Tibial nerve (tissue), 4 donors: ENCODE results near the gene KLHL26. TPM values are rescaled to one million over a fixed set of nuclear protein-coding genes. Genes with fewer than 3 reads are reported as not detected.
A peak's percentile ranks its signal among the peaks of the same experiment; 100 is the strongest.
"Not testable (repeated sequence)": the region's sequence is repeated elsewhere in the genome, so short reads cannot be mapped to it uniquely, and the experiment has no call there.

ENCODE experiments used
- DNase-seq, 2 donors: peaks; one replicate each; pipeline ENCODE4 v3.0.0-alpha.2; 2019; ENCODE audit warnings: low spot score in 2 of 2
- H3K27ac ChIP-seq, 4 donors: fragments of 200-600 bp; sonication (generic) in 3 of 4; one replicate each; pipeline ENCODE4 v1.5.1; 2017 to 2019; ENCODE audit warnings: mild to moderate bottlenecking in 1 of 4
- H3K27me3 ChIP-seq, 2 donors: fragments of 200-600 bp; sonication (generic) in 1 of 2; one replicate each; pipeline versions ENCODE4 v1.5.1 to v1.6.0; 2017 to 2019
- H3K36me3 ChIP-seq, 3 donors: fragments of 200-600 bp; sonication (generic); one replicate each; pipeline ENCODE4 v1.5.1; 2018 to 2019
- H3K4me1 ChIP-seq, 4 donors: fragments of 200-600 bp; sonication (generic) in 3 of 4; one replicate each; pipeline ENCODE4 v1.5.1; 2017 to 2019
- H3K4me3 ChIP-seq, 4 donors: fragments of 200-600 bp; sonication (generic) in 3 of 4; one replicate each; pipeline ENCODE4 v1.5.1; 2017 to 2019; ENCODE audit warnings: mild to moderate bottlenecking in 1 of 4, moderate library complexity in 1 of 4
- H3K9me3 ChIP-seq, 4 donors: fragments of 200-600 bp; sonication (generic) in 3 of 4; one replicate each; pipeline ENCODE4 v1.5.1; 2017 to 2019
- CTCF ChIP-seq, 5 experiments: fragments of 200-600 bp in 3 of 5; fragments of 450-650 bp in 2 of 5; sonication (generic) in 3 of 5; IDR thresholded peaks; one replicate each; pipeline ENCODE4 v1.5.1; 2016 to 2019; ENCODE audit warnings: antibody characterized with exemption in 5 of 5, mild to moderate bottlenecking in 3 of 5, moderate library complexity in 2 of 5
- EP300 ChIP-seq, 2 donors: sonication (generic); formaldehyde crosslinking; IDR thresholded peaks; one replicate each; pipeline ENCODE4 v1.6.1; 2017; ENCODE audit warnings: antibody characterized with exemption in 2 of 2, mild to moderate bottlenecking in 1 of 2
- POLR2A ChIP-seq, 2 donors: fragments of 450-650 bp; IDR thresholded peaks; one replicate each; pipeline ENCODE4 v1.6.1; 2017; ENCODE audit warnings: antibody characterized with exemption in 2 of 2, mild to moderate bottlenecking in 2 of 2, moderate library complexity in 2 of 2
- WGBS, 2 donors: methylation state at CpG; one replicate each; pipeline ENCODE4 v1.1.5; 2018; 5-methylcytosine and 5-hydroxymethylcytosine counted together
- total RNA-seq, 4 donors: library from RNA; depleted of rRNA; stranded (reverse); fragments of >200 nt; gene quantifications; one replicate each; pipeline ENCODE4 v1.1.0, GENCODE V29; 2016

KLHL26 gene
- total RNA-seq, 4 donors from 2014 or later, result 12.9 to 38.4 (median 15.1) TPM

DNA sequence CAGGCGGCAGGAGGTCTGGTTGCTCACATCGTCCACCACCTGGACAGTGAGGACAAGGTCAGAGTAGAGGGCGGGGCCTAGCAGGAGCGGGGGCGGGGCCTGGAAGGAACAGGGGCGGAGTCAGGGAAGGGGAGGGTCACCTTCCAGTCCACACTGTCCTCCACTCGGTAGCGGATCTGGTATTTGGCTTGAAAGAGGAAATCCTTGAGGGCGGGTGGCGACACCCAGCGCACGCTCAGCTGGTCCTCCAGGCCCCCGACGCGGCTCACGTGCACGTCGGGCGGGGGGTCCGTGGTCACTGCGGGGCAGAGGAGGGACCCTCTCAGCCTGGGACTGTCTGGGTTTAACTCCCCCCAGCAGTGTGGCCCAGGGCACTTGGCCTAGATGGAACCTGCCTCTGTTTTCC lies 40.1 kb upstream of the KLHL26 start:
- H3K4me1 ChIP-seq, result peaks cover 0 to 26% (median 16%) of the 10 kb centered on the region in 4 donors
- H3K9me3 ChIP-seq, result no peaks in the 10 kb centered on the region
- peaks cover 2 to 37% of the 10 kb centered on the region in 2 donors for H3K27me3 ChIP-seq
- 22 to 24% methylated on average over 19 to 20 of the region's 21 CpGs for WGBS, 2 donors
- TF ChIP-seq POLR2A (IDR thresholded peaks at IDR 0.05), result no peak
- no peak for TF ChIP-seq CTCF (IDR thresholded peaks at IDR 0.05)
- TF ChIP-seq EP300 (IDR thresholded peaks at IDR 0.05), result no peak
- H3K36me3 ChIP-seq, result no peaks in the 10 kb centered on the region
- DNase-seq, result peak in 1 of 2 donors; percentile 38
- no peak overlapping the region for H3K27ac ChIP-seq
- H3K4me3 ChIP-seq, result no peak overlapping the region

GRCh38 chr19:18597809-18598660 lies 38.8 kb upstream of the KLHL26 start:
- H3K27me3 ChIP-seq, result peaks cover 2 to 47% of the 10 kb centered on the region in 2 donors
- no peak overlapping the region for H3K27ac ChIP-seq
- H3K9me3 ChIP-seq, result no peaks in the 10 kb centered on the region
- WGBS, 2 donors, result 48 to 52% methylated on average over 14 to 21 of the region's 25 CpGs
- H3K4me3 ChIP-seq, result no peak overlapping the region
- no peak for DNase-seq
- peaks cover 0 to 26% (median 16%) of the 10 kb centered on the region in 4 donors for H3K4me1 ChIP-seq
- TF ChIP-seq CTCF (IDR thresholded peaks at IDR 0.05) (no peak), EP300 (IDR thresholded peaks at IDR 0.05) (no peak), POLR2A (IDR thresholded peaks at IDR 0.05) (no peak)
- H3K36me3 ChIP-seq, result no peaks in the 10 kb centered on the region

DNA sequence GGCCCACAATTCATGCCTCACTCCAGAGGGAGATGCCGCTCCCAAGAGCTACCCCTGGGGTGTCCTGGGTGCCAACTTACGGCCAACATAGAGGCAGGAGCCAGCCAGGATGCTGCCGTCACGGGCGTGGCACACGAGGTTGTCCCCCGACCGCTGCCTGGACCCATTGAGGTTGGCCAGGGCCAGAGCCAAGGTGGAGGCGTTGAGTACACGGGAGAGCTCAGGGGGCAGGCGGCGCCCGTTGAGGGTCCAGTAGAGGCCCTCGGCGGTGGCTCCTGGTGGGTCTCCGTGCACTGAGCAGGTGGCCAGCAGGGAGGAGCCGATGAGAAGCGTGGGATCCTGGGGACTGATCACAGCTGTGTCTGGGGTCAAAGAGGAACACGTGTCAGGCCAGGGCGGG lies 37.3 kb upstream of the KLHL26 start:
- no peak overlapping the region for H3K27ac ChIP-seq
- peaks cover 2 to 62% of the 10 kb centered on the region in 2 donors for H3K27me3 ChIP-seq
- 88 to 89% methylated on average over 20 of the region's 20 CpGs for WGBS, 2 donors
- TF ChIP-seq POLR2A (IDR thresholded peaks at IDR 0.05) (no peak), CTCF (IDR thresholded peaks at IDR 0.05) (no peak), EP300 (IDR thresholded peaks at IDR 0.05) (no peak)
- DNase-seq, result no peak
- H3K4me1 ChIP-seq, result peaks cover 0 to 28% (median 13%) of the 10 kb centered on the region in 4 donors
- H3K4me3 ChIP-seq, result no peak overlapping the region
- no peaks in the 10 kb centered on the region for H3K9me3 ChIP-seq
- H3K36me3 ChIP-seq, result no peaks in the 10 kb centered on the region

GRCh38 chr19:18600692-18601397 lies 36.0 kb upstream of the KLHL26 start:
- H3K27me3 ChIP-seq, result peaks cover 0 to 75% of the 10 kb centered on the region in 2 donors

GRCh38 chr19:18601875-18602274 lies 35.0 kb upstream of the KLHL26 start:
- H3K27me3 ChIP-seq, result peaks cover 0 to 76% of the 10 kb centered on the region in 2 donors
- H3K4me3 ChIP-seq, result no peak overlapping the region
- TF ChIP-seq EP300 (IDR thresholded peaks at IDR 0.05) (no peak), POLR2A (IDR thresholded peaks at IDR 0.05) (no peak), CTCF (IDR thresholded peaks at IDR 0.05) (no peak)
- H3K36me3 ChIP-seq, result no peaks in the 10 kb centered on the region
- H3K27ac ChIP-seq, result no peak overlapping the region
- no peaks in the 10 kb centered on the region for H3K9me3 ChIP-seq
- DNase-seq, result no peak
- WGBS, 2 donors, result 82 to 85% methylated on average over 4 of the region's 4 CpGs
- H3K4me1 ChIP-seq, result peaks cover 0 to 31% (median 6%) of the 10 kb centered on the region in 4 donors

More at GRCh38 chr19:18600692-18601397, 36.0 kb upstream of the KLHL26 start:
- not testable (repeated sequence) for H3K27ac ChIP-seq, H3K4me3 ChIP-seq, H3K36me3 ChIP-seq, DNase-seq, H3K9me3 ChIP-seq
- WGBS, 2 donors, result 89 to 96% methylated on average over 15 of the region's 15 CpGs
- H3K4me1 ChIP-seq, result peaks cover 0 to 29% (median 3%) of the 10 kb centered on the region in 4 donors
